SK-N-SH (cell line): ENCODE measurements around the gene CCNY. TPM values are rescaled to one million over a fixed set of nuclear protein-coding genes. Genes with fewer than 3 reads are reported as not detected.

Experiments used
- CTCF ChIA-PET: fragments of 300-600, 350-600 bp; formaldehyde crosslinking; extraction: SDS; loops from one replicate; lab custom pipeline; 2021; lab: Yijun Ruan, JAX
- POLR2A ChIA-PET: fragments of 350-600 bp; sonication (Branson Sonifier 250); formaldehyde crosslinking; extraction: SDS; loops from one replicate; lab custom pipeline; 2020; ENCODE audit warnings: antibody characterized with exemption, inconsistent platforms; lab: Yijun Ruan, JAX
- DNase-seq: peaks from one replicate; pipeline ENCODE4 v3.0.0; 2012
- H2AFZ ChIP-seq: fragments of 200-600 bp; sonication (generic); 2 replicates; pipeline ENCODE4 v1.8.1; 2016; ENCODE audit warnings: antibody characterized with exemption, mild to moderate bottlenecking, low read depth
- H3F3A ChIP-seq: fragments of 200-600 bp; sonication (generic); replicated peaks from 2 replicates; pipeline ENCODE3; 2016; ENCODE audit warnings: antibody characterized with exemption, mild to moderate bottlenecking; ENCODE audit not compliant: insufficient read depth
- H3K27ac ChIP-seq, 2 experiments: fragments of 200-500 bp in 1 of 2; fragments of 200-600 bp in 1 of 2; sonication (Bioruptor generic) in 1 of 2; sonication (generic), shearing (Covaris generic) in 1 of 2; 2 replicates each; pipeline versions ENCODE4 v1.5.1 to v1.6.1; 2014 to 2016; ENCODE audit warnings: low read depth in 2 of 2, inconsistent platforms in 1 of 2, low read length in 1 of 2, mild to moderate bottlenecking in 1 of 2, mixed read lengths in 1 of 2
- H3K27me3 ChIP-seq: fragments of 200-600 bp; sonication (generic), shearing (Covaris generic); 2 replicates; pipeline ENCODE4 v1.6.1; 2016; ENCODE audit warnings: mixed run types; ENCODE audit not compliant: insufficient read depth
- H3K36me3 ChIP-seq, 2 experiments: fragments of 200-500 bp in 1 of 2; fragments of 200-600 bp in 1 of 2; sonication (Bioruptor generic) in 1 of 2; sonication (generic) in 1 of 2; replicated peaks in 1 of 2; 2 replicates each; pipeline versions ENCODE3 to v1.5.1; 2014 to 2016; ENCODE audit warnings: low read length in 1 of 2, mild to moderate bottlenecking in 1 of 2; ENCODE audit not compliant: insufficient read depth in 2 of 2, control insufficient read depth in 1 of 2
- H3K4me1 ChIP-seq, 2 experiments: fragments of 200-500 bp in 1 of 2; fragments of 200-600 bp in 1 of 2; sonication (Bioruptor generic) in 1 of 2; sonication (generic), shearing (Covaris generic) in 1 of 2; 2 replicates each; pipeline versions ENCODE4 v1.5.1 to v1.6.1; 2014 to 2016; ENCODE audit warnings: low read depth in 1 of 2, low read length in 1 of 2, mixed run types in 1 of 2; ENCODE audit not compliant: insufficient read depth in 2 of 2, control insufficient read depth in 1 of 2
- H3K4me2 ChIP-seq: fragments of 200-600 bp; sonication (generic), shearing (Covaris generic); 2 replicates; pipeline ENCODE4 v1.6.1; 2017; ENCODE audit warnings: mixed run types
- H3K4me3 ChIP-seq, 2 experiments: fragments of 200-500 bp in 1 of 2; fragments of 200-600 bp in 1 of 2; sonication (Bioruptor generic) in 1 of 2; sonication (generic), shearing (Covaris generic) in 1 of 2; 2 replicates each; pipeline versions ENCODE4 v1.5.1 to v1.8.1; 2014 to 2016; ENCODE audit warnings: low read depth in 2 of 2, inconsistent platforms in 1 of 2, low read length in 1 of 2, mild to moderate bottlenecking in 1 of 2, mixed read lengths in 1 of 2, moderate library complexity in 1 of 2
- H3K79me2 ChIP-seq: fragments of 200-600 bp; sonication (generic); 2 replicates; pipeline ENCODE4 v1.8.1; 2017; ENCODE audit warnings: mild to moderate bottlenecking; ENCODE audit not compliant: insufficient read depth
- H3K9ac ChIP-seq: fragments of 200-600 bp; sonication (generic); 2 replicates; pipeline ENCODE4 v1.6.1; 2017; ENCODE audit warnings: mixed run types
- H3K9me2 ChIP-seq: fragments of 200-600 bp; sonication (generic); 2 replicates; pipeline ENCODE4 v1.6.1; 2017; ENCODE audit warnings: mixed run types
- H3K9me3 ChIP-seq: fragments of 200-600 bp; sonication (generic); 2 replicates; pipeline ENCODE4 v1.6.1; 2017; ENCODE audit warnings: mixed run types, mild to moderate bottlenecking, moderate library complexity
- H4K20me1 ChIP-seq: fragments of 200-600 bp; sonication (generic); 2 replicates; pipeline ENCODE4 v1.6.1; 2017; ENCODE audit warnings: mild to moderate bottlenecking, mixed run types; ENCODE audit not compliant: insufficient read depth
- CHD2 ChIP-seq: fragments of 150-350 bp; IDR thresholded peaks from 2 replicates; pipeline ENCODE4 v1.6.1; 2018; ENCODE audit warnings: low read length; ENCODE audit not compliant: partially characterized antibody
- FOSL2 ChIP-seq: IDR thresholded peaks from 2 replicates; pipeline ENCODE4 v1.4.0; 2012; ENCODE audit warnings: low read depth, mild to moderate bottlenecking, moderate library complexity, borderline replicate concordance
- FOXM1 ChIP-seq: IDR thresholded peaks from 2 replicates; pipeline ENCODE4 v1.4.0; 2012; ENCODE audit warnings: low read depth, mild to moderate bottlenecking
- JUND ChIP-seq: IDR thresholded peaks from 2 replicates; pipeline ENCODE4 v1.4.0; 2012
- MAX ChIP-seq: IDR thresholded peaks from 2 replicates; pipeline ENCODE4 v1.4.0; 2012; ENCODE audit warnings: low read depth
- MEF2A ChIP-seq: IDR thresholded peaks from 2 replicates; pipeline ENCODE4 v1.4.0; 2012; ENCODE audit warnings: low read depth, borderline replicate concordance
- MXI1 ChIP-seq: IDR thresholded peaks from 2 replicates; pipeline ENCODE4 v1.6.1; 2012; ENCODE audit warnings: mild to moderate bottlenecking, low read depth, low read length, improper control_type of control experiment
- POLR2AphosphoS5 ChIP-seq: IDR thresholded peaks from 2 replicates; pipeline ENCODE4 v1.6.1; 2012; ENCODE audit warnings: low read depth, low read length
- RAD21 ChIP-seq: IDR thresholded peaks from 2 replicates; pipeline ENCODE4 v1.6.1; 2012; ENCODE audit warnings: mild to moderate bottlenecking, low read length
- RCOR1 ChIP-seq: fragments of 150-350 bp; IDR thresholded peaks from 2 replicates; pipeline ENCODE4 v1.6.1; 2017; ENCODE audit warnings: antibody characterized with exemption, low read length
- SIN3A ChIP-seq: IDR thresholded peaks from 2 replicates; pipeline ENCODE4 v1.6.1; 2012; ENCODE audit warnings: low read depth, mild to moderate bottlenecking, low read length, moderate library complexity, borderline replicate concordance
- SMC3 ChIP-seq: IDR thresholded peaks from 2 replicates; pipeline ENCODE4 v1.6.1; 2012; ENCODE audit warnings: low read depth, low read length, improper control_type of control experiment
- ZBTB33 ChIP-seq: IDR thresholded peaks from 2 replicates; pipeline ENCODE4 v1.4.0; 2012; ENCODE audit warnings: low read depth, borderline replicate concordance
- WGBS: methylation state at CpG from one replicate; pipeline ENCODE4 v1.1.6; 2017; ENCODE audit warnings: low lambda C conversion rate; 5-methylcytosine and 5-hydroxymethylcytosine counted together
- polyA plus RNA-seq, 3 experiments: library from polyadenylated mRNA; depleted of rRNA; stranded (reverse); fragments of >200 nt; gene quantifications; 2 replicates each; pipeline ENCODE4 v1.2.3, GENCODE V29; 2012

The CCNY gene
- polyA plus RNA-seq, 1 of the 3 experiments (the other 2 are of a cell fraction) = 29.4 TPM

GRCh38 chr10:35456784-35457183 is 120.5 kb downstream of the CCNY start (continued):
- TF ChIP-seq ZBTB33 (no peak), CHD2 (no peak), FOSL2 (no peak), JUND (no peak), SIN3A (no peak), MAX (no peak), POLR2AphosphoS5 (no peak), SMC3 (no peak)

- Histone ChIP-seq H2AFZ (no peak overlapping the region), H3F3A (no peaks in the 10 kb centered on the region), H3K4me3 (no peak overlapping the region), H3K27me3 (no peaks in the 10 kb centered on the region), H3K9ac (no peak overlapping the region), H3K27ac (no peak overlapping the region), H3K36me3 (no peaks in the 10 kb centered on the region), H4K20me1 (peaks cover 91% of the 10 kb centered on the region), H3K4me2 (no peak overlapping the region), H3K9me3 (no peaks in the 10 kb centered on the region), H3K9me2 (no peaks in the 10 kb centered on the region), H3K4me1 (peaks cover 29 to 36% of the 10 kb centered on the region in 2 experiments), H3K79me2 (peaks cover 84% of the 10 kb centered on the region)
- ChIA-PET CTCF (interaction anchor here (1.2 kb wide), 1 partner anchor 105 kb away, joined by 5 read pairs; no protein-coding TSS in a partner anchor), POLR2A (no interaction called here)
- WGBS = 96% methylated on average over 12 of the region's 12 CpGs
- no peak for DNase-seq
- TF ChIP-seq RCOR1 (no peak), RAD21 (no peak), MXI1 (no peak), FOSL2 (no peak), JUND (no peak), FOXM1 (no peak), MEF2A (no peak)
These were observed 122.5 kb downstream of the CCNY start for GRCh38 chr10:35458500-35459448.
